ENCODE data around the gene USP37. TPM values are rescaled to one million over a fixed set of nuclear protein-coding genes. Genes with fewer than 3 reads are reported as not detected.

USP37 gene
- total and polyA plus RNA-seq, 2 of the 13 experiments (the other 11 are each of a cell fraction or from before 2014, with no cell fraction given): 6.5 to 30.6 TPM

GRCh38 chr2:218403810-218404209 is 164.3 kb downstream of the USP37 start:
- CTCF ChIA-PET (ENCODE audit: low intra/inter-chr PET ratio, low total read pairs): no interaction called here
- H3K27ac ChIP-seq (ENCODE audit: extremely low read length, insufficient read depth, low read length): peak overlapping the region; percentile 79
- in situ Hi-C loops (cut with HindIII; ENCODE audit: extremely low pct_ligation_motif_present, low pct_unique_long_range_greater_than_20kb): no loop called here
- 0 out of 2 replicates have a peak, but pooled peaks have one; percentile 45 for TF ChIP-seq SSRP1 (CRISPR knock-in tag; IDR thresholded peaks at IDR 0.05)
- no peak for TF ChIP-seq ZNF772 (CRISPR knock-in tag; IDR thresholded peaks at IDR 0.05)
- TF ChIP-seq ZNF550 (CRISPR knock-in tag; IDR thresholded peaks at IDR 0.05; ENCODE audit: borderline replicate concordance): 0 out of 2 replicates have a peak, but pooled peaks have one; percentile 42
- TF ChIP-seq MEF2D (CRISPR knock-in tag; IDR thresholded peaks at IDR 0.05): 0 out of 2 replicates have a peak, but pooled peaks have one; percentile 8
- TF ChIP-seq NONO (IDR thresholded peaks at IDR 0.05): no peak
- 0 out of 2 replicates have a peak, but pooled peaks have one; percentile 7 for TF ChIP-seq NONO (CRISPR knock-in tag; conservative IDR thresholded peaks at IDR 0.05)
- peak; percentile 92 for TF ChIP-seq ZNF121 (CRISPR knock-in tag; IDR thresholded peaks at IDR 0.05)
- TF ChIP-seq REST (IDR thresholded peaks at IDR 0.05; ENCODE audit: borderline replicate concordance in 1 of 2, low read depth in 1 of 2, low read length in 2 of 2): no peak
- intact Hi-C loops (cut with micrococcal nuclease; ENCODE audit: unreplicated experiment): no loop called here
- no peaks in the 10 kb centered on the region; a peak in 1 of 5 replicates for H3K27me3 ChIP-seq (ENCODE audit: control insufficient read depth in 1 of 2, insufficient read depth in 2 of 2, low read length in 2 of 2)
- FAIRE-seq: no peak
- no peak for ATAC-seq
- H2AFZ ChIP-seq (ENCODE audit: low read length): no peak overlapping the region
- peak overlapping the region; percentile 86; the same call in 1 of the 2 replicates for H3K4me2 ChIP-seq (ENCODE audit: low read depth, low read length)
- POLR2A ChIA-PET: interaction anchor here (1.6 to 4.2 kb wide), 6 partner anchors 16 to 117 kb away, joined by 4 to 56 read pairs (median 16); partner anchors contain the start of genes TMBIM1 and VIL1
- H3K9me3 ChIP-seq (ENCODE audit: low read length): no peaks in the 10 kb centered on the region
- no peak for DNase-seq (ENCODE audit: low spot score)
- H3K9ac ChIP-seq (ENCODE audit: insufficient read depth, low read depth, low read length): peak overlapping the region; percentile 61; the same call in 1 of the 2 replicates
- 89% methylated on average over 7 of the region's 7 CpGs for WGBS (ENCODE audit: low lambda C conversion rate)
- peaks cover 35% of the 10 kb centered on the region for H3K79me2 ChIP-seq (ENCODE audit: insufficient read depth, low read length)
- BruUV-seq (replicated peaks): TSS peak; percentile 31
- no peaks in the 10 kb centered on the region; the same call in 1 of the 2 replicates for H4K20me1 ChIP-seq (ENCODE audit: insufficient read depth, low read length)
- no peak overlapping the region for H3K4me3 ChIP-seq (replicated peaks in 1 of 3; ENCODE audit: insufficient read depth in 1 of 3, low read depth in 2 of 3, low read length in 3 of 3)
- H3K36me3 ChIP-seq (replicated peaks in 1 of 2; ENCODE audit: control insufficient read depth in 1 of 2, insufficient read depth in 2 of 2, low read length in 2 of 2): peaks cover 24 to 38% of the 10 kb centered on the region in 2 experiments; a peak in 4 of 5 replicates
- H3K4me1 ChIP-seq (ENCODE audit: insufficient read depth, low read length): peaks cover 65% of the 10 kb centered on the region

All from HepG2 (cell line).